HG03575 (cell line): ENCODE results near the gene CAPN5.

Experiments
- ATAC-seq: cut with Tn5 transposase; IDR thresholded peaks from one replicate; pipeline ENCODE4 v1.9.1; 2021; ENCODE audit not compliant: unreplicated experiment, insufficient number of reproducible peaks, low FRiP score; ENCODE audit errors: extremely low read depth

Gene CAPN5

GRCh38 chr11:77108436-77108835 is 41.7 kb downstream of the CAPN5 start:
- ATAC-seq = no peak

DNA sequence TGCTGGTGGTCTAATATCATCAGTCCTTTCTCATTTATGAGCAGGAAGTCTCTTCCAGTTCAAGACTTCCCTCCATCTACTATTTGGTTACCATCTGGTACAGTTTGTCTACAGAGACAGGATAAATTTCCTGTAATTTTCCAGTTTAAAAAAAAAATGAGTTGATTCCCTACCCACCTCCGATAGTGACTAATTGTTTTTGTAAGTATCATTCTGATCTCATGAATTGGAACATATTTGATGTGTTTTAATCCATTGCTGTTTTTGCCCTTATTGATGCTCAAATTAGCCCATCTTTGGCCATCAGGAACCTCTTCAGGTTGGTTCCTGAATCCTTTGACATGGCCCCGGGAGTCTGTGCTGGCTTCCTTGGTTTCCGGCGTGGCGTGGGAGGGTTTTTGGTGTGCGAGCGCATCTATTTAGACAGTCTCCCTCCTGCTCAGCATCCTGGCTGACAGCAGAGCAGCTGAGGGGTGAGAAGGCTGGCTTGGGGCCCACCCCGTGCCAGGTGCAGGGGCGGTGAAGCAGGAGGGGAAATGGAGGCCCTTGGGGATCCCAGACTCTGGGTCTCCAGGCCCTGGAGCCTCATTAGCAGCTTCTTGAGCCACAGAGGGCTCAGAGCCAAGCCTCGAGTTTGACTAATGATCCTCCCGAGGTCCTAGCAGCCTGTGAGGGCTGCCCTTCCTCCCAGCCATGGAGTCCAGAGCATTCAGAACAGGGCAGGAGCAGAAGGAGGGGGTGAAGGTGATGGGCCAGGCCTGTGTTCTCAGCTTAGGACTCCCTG is 42.7 kb downstream of the CAPN5 start:
- no peak for ATAC-seq

- ATAC-seq = no peak
Measured at GRCh38 chr11:77110836-77111235, 44.1 kb downstream of the CAPN5 start.

DNA sequence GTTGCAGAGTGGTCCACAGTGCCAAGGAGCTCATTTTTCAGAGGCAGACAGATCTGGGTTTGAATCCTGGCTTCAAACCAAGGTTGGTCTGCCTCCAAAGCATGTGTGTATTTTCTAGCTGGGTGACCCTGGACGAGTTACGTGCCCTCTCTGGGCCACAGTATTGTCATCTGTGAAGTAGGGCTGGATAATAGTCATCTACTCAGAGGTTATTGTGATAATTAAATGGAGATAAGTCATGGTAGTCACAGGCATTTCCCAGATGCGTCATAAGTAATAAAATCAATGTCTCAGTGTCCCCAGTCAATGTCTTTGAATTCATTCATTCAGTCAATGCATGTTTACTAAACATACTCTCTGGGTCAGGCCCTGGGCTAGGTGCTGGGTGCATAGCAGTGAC is 44.5 kb downstream of the CAPN5 start:
- ATAC-seq = no peak

- ATAC-seq = no peak
Measured at GRCh38 chr11:77111946-77112345, 45.2 kb downstream of the CAPN5 start.

DNA sequence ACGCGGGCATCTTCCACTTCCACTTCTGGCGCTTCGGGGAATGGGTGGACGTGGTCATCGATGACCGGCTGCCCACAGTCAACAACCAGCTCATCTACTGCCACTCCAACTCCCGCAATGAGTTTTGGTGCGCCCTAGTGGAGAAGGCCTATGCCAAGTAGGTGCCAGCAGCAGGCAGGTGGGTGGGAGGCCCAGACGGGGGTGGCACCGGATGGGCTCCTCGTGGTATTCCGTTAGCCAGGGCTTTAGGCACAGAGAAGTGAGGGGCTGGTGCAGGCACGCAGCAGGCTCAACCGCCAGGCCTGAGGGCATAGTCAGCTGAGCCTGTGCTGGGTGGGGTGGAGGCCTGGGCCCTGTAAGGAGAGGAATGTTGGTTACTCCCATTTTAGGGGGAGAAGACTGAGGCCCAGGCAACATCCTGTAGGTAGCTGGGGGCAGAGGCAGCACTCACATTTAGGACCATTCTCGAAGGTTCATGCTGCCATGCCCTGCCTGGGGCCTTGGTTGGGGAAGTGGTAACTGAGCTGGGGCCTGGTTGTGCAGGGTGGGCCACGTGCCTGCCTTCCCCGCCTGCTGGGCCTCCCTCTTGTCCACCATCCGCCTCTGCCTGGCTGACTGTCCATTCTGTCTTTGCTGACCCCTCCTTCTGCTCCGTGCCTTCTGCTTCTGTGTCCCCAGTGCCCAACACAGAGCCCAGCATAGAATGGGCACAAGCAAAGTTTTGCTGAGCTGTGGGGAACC is 46.0 kb downstream of the CAPN5 start:
- no peak for ATAC-seq

DNA sequence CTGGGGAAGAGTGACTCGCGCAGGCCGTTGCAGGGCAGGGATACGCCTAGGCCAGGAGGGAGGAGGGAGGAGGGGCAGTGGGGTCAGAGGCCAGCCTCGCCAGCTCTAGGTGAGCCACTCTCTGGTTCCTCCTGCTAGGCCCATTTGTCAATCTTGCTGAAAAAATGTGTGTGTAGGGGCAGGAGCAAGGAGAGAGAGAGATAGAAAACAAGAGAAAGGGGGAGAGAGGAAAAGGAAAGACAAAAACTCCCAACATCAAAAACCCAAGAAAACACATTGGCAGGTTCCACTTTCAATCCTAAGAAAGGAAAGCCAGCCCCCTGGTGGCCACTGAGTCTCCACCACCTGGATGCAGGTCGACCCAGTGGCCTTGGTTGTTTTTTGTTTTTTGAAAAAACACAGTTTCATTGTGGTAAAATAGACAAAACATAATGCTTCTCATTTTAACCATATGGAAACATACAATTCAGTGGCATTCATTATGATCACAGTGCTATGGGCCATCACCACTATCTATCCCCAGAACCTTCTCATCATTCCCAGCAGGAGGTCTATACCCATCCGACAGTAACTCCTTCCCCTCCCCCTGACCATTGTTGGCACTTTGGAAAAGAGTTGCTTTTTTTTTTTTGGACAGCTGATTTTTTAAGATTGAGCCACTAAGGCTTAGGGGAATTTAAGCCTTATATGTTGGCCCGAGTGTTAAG is 46.8 kb downstream of the CAPN5 start:
- no peak for ATAC-seq

- ATAC-seq = no peak
Measured at GRCh38 chr11:77114089-77114463, 47.3 kb downstream of the CAPN5 start.

- no peak for ATAC-seq
Measured at GRCh38 chr11:77115181-77115611, 48.4 kb downstream of the CAPN5 start.

DNA sequence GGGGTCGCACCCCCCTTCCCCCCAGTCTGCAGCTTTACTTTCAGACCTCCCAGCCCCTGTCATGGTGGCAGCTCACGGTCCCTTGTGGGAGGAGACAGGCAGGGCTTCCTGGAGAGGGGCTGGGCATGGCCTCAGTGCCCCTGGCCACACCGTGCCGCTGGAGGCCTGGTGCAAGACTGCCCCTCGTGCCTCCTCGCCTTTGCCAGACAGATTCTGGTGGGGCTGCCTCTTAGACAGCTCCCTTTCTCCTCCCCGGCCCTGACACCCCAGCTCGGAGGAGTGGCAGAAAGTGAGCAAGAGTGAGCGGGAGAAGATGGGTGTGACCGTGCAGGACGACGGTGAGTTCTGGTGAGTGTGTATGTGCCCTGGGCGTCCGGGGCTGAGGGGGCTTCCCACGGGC is 49.2 kb downstream of the CAPN5 start:
- ATAC-seq = no peak

GRCh38 chr11:77117492-77117891 is 50.7 kb downstream of the CAPN5 start:
- no peak for ATAC-seq

- no peak for ATAC-seq
Measured at GRCh38 chr11:77118086-77118485, 51.3 kb downstream of the CAPN5 start.

GRCh38 chr11:77118971-77119370 is 52.2 kb downstream of the CAPN5 start:
- ATAC-seq = no peak

- no peak for ATAC-seq
Measured at GRCh38 chr11:77119531-77119936, 52.8 kb downstream of the CAPN5 start.

DNA sequence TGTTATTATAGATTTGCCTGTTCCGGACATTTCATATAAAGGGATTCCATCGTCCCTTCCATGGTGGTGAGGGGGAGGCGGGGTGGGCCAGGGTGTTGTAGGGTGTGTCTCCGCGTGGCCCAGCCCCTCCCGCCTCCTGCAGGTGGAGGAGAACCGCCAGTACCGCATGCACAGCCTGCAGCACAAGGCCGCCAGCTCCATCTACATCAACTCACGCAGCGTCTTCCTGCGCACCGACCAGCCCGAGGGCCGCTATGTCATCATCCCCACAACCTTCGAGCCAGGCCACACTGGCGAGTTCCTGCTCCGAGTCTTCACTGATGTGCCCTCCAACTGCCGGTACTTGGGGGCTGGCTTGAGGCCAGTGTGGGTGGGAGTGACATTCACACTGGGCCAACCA is 53.8 kb downstream of the CAPN5 start:
- ATAC-seq = no peak

- ATAC-seq = no peak
Measured at GRCh38 chr11:77121096-77121640, 54.4 kb downstream of the CAPN5 start.

GRCh38 chr11:77121876-77122575 is 55.3 kb downstream of the CAPN5 start:
- no peak for ATAC-seq

DNA sequence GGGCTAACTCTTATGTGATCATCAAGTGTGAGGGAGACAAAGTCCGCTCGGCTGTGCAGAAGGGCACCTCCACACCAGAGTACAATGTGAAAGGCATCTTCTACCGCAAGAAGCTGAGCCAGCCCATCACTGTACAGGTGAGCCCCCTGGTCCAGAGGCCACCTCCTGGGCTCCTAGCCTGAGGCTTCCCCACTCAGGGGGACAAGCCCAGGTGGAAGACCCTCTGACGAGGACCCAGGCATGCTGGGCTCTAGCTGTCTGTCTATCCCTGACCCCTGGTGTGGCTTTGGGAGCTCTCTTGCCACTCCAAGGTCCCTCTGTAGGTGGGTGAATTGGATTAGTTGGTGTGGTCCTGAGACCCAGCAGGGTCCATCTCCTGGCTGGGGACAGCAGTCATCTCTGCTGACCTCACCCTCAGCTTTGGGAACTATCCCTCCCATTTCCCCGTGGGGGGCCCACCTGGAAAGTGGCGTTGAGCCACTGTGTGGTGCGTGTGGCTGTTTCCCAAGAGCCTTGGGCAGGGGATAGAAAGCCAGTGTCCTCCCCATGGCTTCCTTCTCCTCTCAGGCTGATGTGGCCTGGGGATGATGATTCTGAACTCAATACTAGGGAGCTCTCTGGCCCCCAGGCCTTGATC is 55.9 kb downstream of the CAPN5 start:
- ATAC-seq = no peak

- no peak for ATAC-seq
Measured at GRCh38 chr11:77123591-77123990, 56.8 kb downstream of the CAPN5 start.
